HepG2 (cell line): ENCODE measurements around the gene RNASE12. TPM values are rescaled to one million over a fixed set of nuclear protein-coding genes. Genes with fewer than 3 reads are reported as not detected.
A peak's percentile ranks its signal among the peaks of the same experiment; 100 is the strongest.

ENCODE experiments used
- ATF1 ChIP-seq: IDR thresholded peaks from 2 replicates; pipeline ENCODE4 v1.6.1; 2016; ENCODE audit warnings: mild to moderate bottlenecking, control low read depth
- CAMTA2 ChIP-seq: sonication (generic); formaldehyde crosslinking; IDR thresholded peaks from 2 replicates; pipeline ENCODE4 v1.4.0; 2020; ENCODE audit warnings: mild to moderate bottlenecking, missing genetic modification reagents, borderline replicate concordance
- FLYWCH1 ChIP-seq: sonication (generic); formaldehyde crosslinking; IDR thresholded peaks from 2 replicates; pipeline ENCODE4 v1.8.1; 2023; ENCODE audit warnings: mild to moderate bottlenecking, missing genetic modification reagents
- FOSL2 ChIP-seq: sonication (generic); formaldehyde crosslinking; IDR thresholded peaks from 2 replicates; pipeline ENCODE4 v1.4.0; 2020; ENCODE audit warnings: missing genetic modification reagents
- FOXA1 ChIP-seq, 2 experiments: fragments of 450-650 bp in 1 of 2; sonication (generic) in 1 of 2; formaldehyde crosslinking in 1 of 2; IDR thresholded peaks; 2 replicates each; pipeline versions ENCODE4 v1.4.0 to v1.6.1; 2016 to 2020; ENCODE audit warnings: missing genetic modification reagents in 1 of 2
- FOXP1 ChIP-seq, 2 experiments: fragments of 450-650 bp in 1 of 2; IDR thresholded peaks; 2 replicates each; pipeline ENCODE4 v1.6.1; 2017 to 2018; ENCODE audit warnings: antibody characterized with exemption in 1 of 2
- GZF1 ChIP-seq: sonication (generic); formaldehyde crosslinking; IDR thresholded peaks from 2 replicates; pipeline ENCODE4 v1.5.1; 2020; ENCODE audit warnings: mild to moderate bottlenecking, missing genetic modification reagents
- KAT8 ChIP-seq: IDR thresholded peaks from 2 replicates; pipeline ENCODE4 v1.6.1; 2016; ENCODE audit warnings: missing genetic modification reagents, missing compliant biosample characterization
- KDM5A ChIP-seq: fragments of 200-600 bp; sonication (generic); IDR thresholded peaks from 2 replicates; pipeline ENCODE4 v1.7.0; 2018; ENCODE audit warnings: antibody characterized with exemption, mild to moderate bottlenecking, low read length, borderline replicate concordance
- MBD4 ChIP-seq: IDR thresholded peaks from 2 replicates; pipeline ENCODE4 v1.6.1; 2012; ENCODE audit warnings: low read length, inconsistent platforms, borderline replicate concordance
- PHF20 ChIP-seq: sonication (generic); formaldehyde crosslinking; IDR thresholded peaks from 2 replicates; pipeline ENCODE4 v1.5.0; 2020; ENCODE audit warnings: mild to moderate bottlenecking, missing genetic modification reagents
- REL ChIP-seq: sonication (generic); formaldehyde crosslinking; conservative IDR thresholded peaks from 2 replicates; pipeline ENCODE4 v1.8.0; 2022; ENCODE audit warnings: mild to moderate bottlenecking, missing genetic modification reagents, moderate library complexity
- SALL1 ChIP-seq: sonication (generic); formaldehyde crosslinking; IDR thresholded peaks from 2 replicates; pipeline ENCODE4 v1.8.0; 2022; ENCODE audit warnings: mild to moderate bottlenecking, missing genetic modification reagents
- SAP130 ChIP-seq: IDR thresholded peaks from 2 replicates; pipeline ENCODE4 v1.6.1; 2016; ENCODE audit warnings: low read depth
- TAF1 ChIP-seq: sonication (generic); formaldehyde crosslinking; IDR thresholded peaks from 2 replicates; pipeline ENCODE4 v1.4.0; 2020; ENCODE audit warnings: missing genetic modification reagents
- TCF7 ChIP-seq: sonication (generic); IDR thresholded peaks from 2 replicates; pipeline ENCODE4 v1.6.1; 2016; ENCODE audit warnings: antibody characterized with exemption, low read depth
- U2AF2 ChIP-seq: fragments of 200-400 bp; formaldehyde crosslinking; IDR thresholded peaks from 2 replicates; pipeline ENCODE4 v1.6.1; 2017; ENCODE audit warnings: low read depth, mild to moderate bottlenecking, low read length
- ZFY ChIP-seq: sonication (generic); formaldehyde crosslinking; IDR thresholded peaks from 2 replicates; pipeline ENCODE4 v1.4.0; 2020; ENCODE audit warnings: missing genetic modification reagents
- ZKSCAN1 ChIP-seq: fragments of 150-350 bp; IDR thresholded peaks from 2 replicates; pipeline ENCODE4 v1.6.1; 2014; ENCODE audit warnings: low read length
- ZNF264 ChIP-seq: sonication (generic); formaldehyde crosslinking; IDR thresholded peaks from 2 replicates; pipeline ENCODE4 v1.4.0; 2020; ENCODE audit warnings: missing genetic modification reagents
- ZNF296 ChIP-seq: sonication (generic); formaldehyde crosslinking; conservative IDR thresholded peaks from 2 replicates; pipeline ENCODE4 v1.5.0; 2020; ENCODE audit warnings: mild to moderate bottlenecking, missing genetic modification reagents
- ZNF788 ChIP-seq: sonication (generic); formaldehyde crosslinking; IDR thresholded peaks from 2 replicates; pipeline ENCODE4 v1.5.0; 2020; ENCODE audit warnings: mild to moderate bottlenecking, missing genetic modification reagents, borderline replicate concordance
- polyA plus RNA-seq, 8 experiments: library from polyadenylated mRNA; depleted of rRNA in 3 of 8; stranded (reverse) in 7 of 8; unstranded in 1 of 8; fragments of >200 nt; fragmentation: Illumina TruSeq in 4 of 8; extraction: Trizol in 4 of 8; gene quantifications; 2 replicates each; pipeline versions ENCODE4 v1.2.1 to v1.2.3, GENCODE V29; 2011 to 2016; ENCODE audit warnings: low read depth in 4 of 8, missing spikeins in 1 of 8, mixed read lengths in 1 of 8; ENCODE audit not compliant: insufficient read depth in 1 of 8
- total RNA-seq, 5 experiments: library from RNA; depleted of rRNA; stranded (reverse); fragments of >200 nt; fragmentation: Illumina TruSeq; extraction: Trizol; gene quantifications; 2 replicates each; pipeline ENCODE4 v1.2.3, GENCODE V29; 2016; ENCODE audit warnings: low read depth in 1 of 5
- TF ChIP-seq, protein P1 (sequence below), 2 experiments: fragments of 450-650 bp in 1 of 2; sonication (generic) in 1 of 2; formaldehyde crosslinking in 1 of 2; IDR thresholded peaks; 2 replicates each; pipeline versions ENCODE4 v1.6.1 to v1.8.0; 2016 to 2022; ENCODE audit warnings: antibody characterized with exemption in 1 of 2, mild to moderate bottlenecking in 1 of 2, missing genetic modification reagents in 1 of 2
- TF ChIP-seq, protein P2 (sequence below): sonication (generic); formaldehyde crosslinking; IDR thresholded peaks from 2 replicates; pipeline ENCODE4 v1.5.0; 2020; ENCODE audit warnings: missing genetic modification reagents

RNASE12 gene
- total and polyA plus RNA-seq, 2 of the 13 experiments (the other 11 are each of a cell fraction or from before 2014, with no cell fraction given): not detected

DNA sequence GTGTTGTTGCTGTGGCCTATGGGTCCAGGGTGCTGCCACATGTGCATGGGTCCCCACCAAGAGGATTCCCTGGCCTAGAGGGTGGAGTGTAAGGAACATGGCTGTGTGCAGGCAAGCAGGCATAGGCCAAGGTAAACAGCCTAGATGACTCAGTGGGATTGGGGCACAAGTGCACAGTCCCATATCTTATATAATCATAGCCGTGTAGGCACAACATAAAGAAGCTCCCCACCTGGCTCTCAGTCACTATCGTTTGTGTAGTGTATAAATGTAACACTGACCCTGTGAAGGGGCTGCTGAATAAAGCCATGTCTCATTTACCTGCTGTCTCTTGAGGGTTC, 15.7 kb upstream of the RNASE12 start (continued):
- TF ChIP-seq, protein P1, sequence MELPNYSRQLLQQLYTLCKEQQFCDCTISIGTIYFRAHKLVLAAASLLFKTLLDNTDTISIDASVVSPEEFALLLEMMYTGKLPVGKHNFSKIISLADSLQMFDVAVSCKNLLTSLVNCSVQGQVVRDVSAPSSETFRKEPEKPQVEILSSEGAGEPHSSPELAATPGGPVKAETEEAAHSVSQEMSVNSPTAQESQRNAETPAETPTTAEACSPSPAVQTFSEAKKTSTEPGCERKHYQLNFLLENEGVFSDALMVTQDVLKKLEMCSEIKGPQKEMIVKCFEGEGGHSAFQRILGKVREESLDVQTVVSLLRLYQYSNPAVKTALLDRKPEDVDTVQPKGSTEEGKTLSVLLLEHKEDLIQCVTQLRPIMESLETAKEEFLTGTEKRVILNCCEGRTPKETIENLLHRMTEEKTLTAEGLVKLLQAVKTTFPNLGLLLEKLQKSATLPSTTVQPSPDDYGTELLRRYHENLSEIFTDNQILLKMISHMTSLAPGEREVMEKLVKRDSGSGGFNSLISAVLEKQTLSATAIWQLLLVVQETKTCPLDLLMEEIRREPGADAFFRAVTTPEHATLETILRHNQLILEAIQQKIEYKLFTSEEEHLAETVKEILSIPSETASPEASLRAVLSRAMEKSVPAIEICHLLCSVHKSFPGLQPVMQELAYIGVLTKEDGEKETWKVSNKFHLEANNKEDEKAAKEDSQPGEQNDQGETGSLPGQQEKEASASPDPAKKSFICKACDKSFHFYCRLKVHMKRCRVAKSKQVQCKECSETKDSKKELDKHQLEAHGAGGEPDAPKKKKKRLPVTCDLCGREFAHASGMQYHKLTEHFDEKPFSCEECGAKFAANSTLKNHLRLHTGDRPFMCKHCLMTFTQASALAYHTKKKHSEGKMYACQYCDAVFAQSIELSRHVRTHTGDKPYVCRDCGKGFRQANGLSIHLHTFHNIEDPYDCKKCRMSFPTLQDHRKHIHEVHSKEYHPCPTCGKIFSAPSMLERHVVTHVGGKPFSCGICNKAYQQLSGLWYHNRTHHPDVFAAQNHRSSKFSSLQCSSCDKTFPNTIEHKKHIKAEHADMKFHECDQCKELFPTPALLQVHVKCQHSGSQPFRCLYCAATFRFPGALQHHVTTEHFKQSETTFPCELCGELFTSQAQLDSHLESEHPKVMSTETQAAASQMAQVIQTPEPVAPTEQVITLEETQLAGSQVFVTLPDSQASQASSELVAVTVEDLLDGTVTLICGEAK (IDR thresholded peaks at IDR 0.05): no peak
- TF ChIP-seq, protein P1 (CRISPR knock-in tag; IDR thresholded peaks at IDR 0.05): 0 out of 2 replicates have a peak, but pooled peaks have one; percentile 28
- TF ChIP-seq FOXA1 (IDR thresholded peaks at IDR 0.05): no peak
- TF ChIP-seq FOXA1 (CRISPR knock-in tag; IDR thresholded peaks at IDR 0.05): peak; percentile 59; the same call in 1 of the 2 replicates
- no peak for TF ChIP-seq FLYWCH1
- peak; percentile 34; the same call in 1 of the 2 replicates for TF ChIP-seq SALL1 (CRISPR knock-in tag)
- no peak for TF ChIP-seq TAF1 (CRISPR knock-in tag)
- TF ChIP-seq ATF1 (CRISPR knock-in tag): no peak
- TF ChIP-seq MBD4: no peak
- peak; percentile 55 for TF ChIP-seq PHF20
- TF ChIP-seq, protein P2, sequence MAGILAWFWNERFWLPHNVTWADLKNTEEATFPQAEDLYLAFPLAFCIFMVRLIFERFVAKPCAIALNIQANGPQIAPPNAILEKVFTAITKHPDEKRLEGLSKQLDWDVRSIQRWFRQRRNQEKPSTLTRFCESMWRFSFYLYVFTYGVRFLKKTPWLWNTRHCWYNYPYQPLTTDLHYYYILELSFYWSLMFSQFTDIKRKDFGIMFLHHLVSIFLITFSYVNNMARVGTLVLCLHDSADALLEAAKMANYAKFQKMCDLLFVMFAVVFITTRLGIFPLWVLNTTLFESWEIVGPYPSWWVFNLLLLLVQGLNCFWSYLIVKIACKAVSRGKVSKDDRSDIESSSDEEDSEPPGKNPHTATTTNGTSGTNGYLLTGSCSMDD (CRISPR knock-in tag): no peak
- no peak for TF ChIP-seq KAT8
- no peak for TF ChIP-seq REL (CRISPR knock-in tag)
- peak; percentile 88 for TF ChIP-seq FOSL2 (CRISPR knock-in tag)
- TF ChIP-seq KDM5A: 0 out of 2 replicates have a peak, but pooled peaks have one; percentile 9
- no peak for TF ChIP-seq ZKSCAN1
- TF ChIP-seq ZNF296 (CRISPR knock-in tag): peak; percentile 72; the same call in 1 of the 2 replicates
- no peak for TF ChIP-seq ZNF788
- TF ChIP-seq CAMTA2: no peak
- no peak for TF ChIP-seq U2AF2
- TF ChIP-seq GZF1: no peak
- peak; percentile 50 for TF ChIP-seq ZFY (CRISPR knock-in tag)
- TF ChIP-seq FOXP1 (IDR thresholded peaks at IDR 0.05): no peak
- TF ChIP-seq FOXP1 (CRISPR knock-in tag; IDR thresholded peaks at IDR 0.05): 0 out of 2 replicates have a peak, but pooled peaks have one; percentile 39
- no peak for TF ChIP-seq TCF7
- peak; percentile 23; the same call in 1 of the 2 replicates for TF ChIP-seq SAP130 (CRISPR knock-in tag)
- no peak for TF ChIP-seq ZNF264
